Erythroblast (primary cell): ENCODE results near the gene PGF.

Experiments
- GATA1 ChIP-seq: IDR thresholded peaks from 2 replicates; pipeline ENCODE4 v1.6.1; 2011; ENCODE audit warnings: low read depth, mild to moderate bottlenecking, control low read depth, low read length, moderate library complexity
- POLR2A ChIP-seq: IDR thresholded peaks from 2 replicates; pipeline ENCODE4 v1.6.1; 2011; ENCODE audit warnings: mild to moderate bottlenecking, low read length

GRCh38 chr14:74898083-74898482, 57.3 kb downstream of the PGF start:
- TF ChIP-seq POLR2A (no peak), GATA1 (no peak)
